ENCODE data around the gene SUV39H1. TPM values are rescaled to one million over a fixed set of nuclear protein-coding genes. Genes with fewer than 3 reads are reported as not detected.

The SUV39H1 gene
- total RNA-seq, 1 donor from 2014 or later = 0.21 TPM

DNA sequence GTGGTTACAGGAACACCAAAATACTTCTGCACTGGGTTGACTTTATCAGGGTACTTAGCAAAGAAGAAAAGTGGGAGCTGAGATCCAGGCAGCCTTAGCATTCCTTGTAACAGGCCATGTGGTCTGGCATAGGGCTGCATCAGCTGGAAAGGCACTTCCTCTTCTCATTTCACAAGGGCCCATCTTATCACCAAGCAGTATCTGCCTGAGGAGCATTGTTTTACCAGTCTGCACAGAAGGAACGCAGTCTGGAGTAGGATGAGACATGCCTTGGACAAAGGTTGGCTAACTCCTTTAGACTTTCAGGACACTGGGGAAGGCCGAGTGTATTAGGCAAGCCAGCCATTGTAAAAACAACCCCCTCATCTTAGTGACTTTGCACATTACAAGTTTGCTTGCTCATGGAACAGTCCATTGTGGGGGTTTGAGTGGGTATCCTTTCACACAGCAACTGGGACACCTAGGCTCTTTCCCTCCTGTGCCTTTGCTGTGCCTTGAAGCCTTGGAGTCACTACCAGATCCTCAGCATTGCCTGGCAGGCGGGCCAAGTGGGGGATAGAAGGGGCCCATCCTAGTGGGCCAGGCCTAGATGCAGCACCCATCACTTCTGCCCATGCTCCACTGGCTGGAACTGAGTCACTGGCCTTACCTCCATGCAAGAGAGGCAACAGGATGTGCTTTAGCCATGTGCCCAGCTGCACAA is 4.6 kb downstream of the SUV39H1 start:
- Histone ChIP-seq H3K4me3 (no peak overlapping the region), H3K36me3 (peaks cover 3 to 8% of the 10 kb centered on the region in 2 donors), H3K4me1 (no peaks in the 10 kb centered on the region), H3K9me3 (no peaks in the 10 kb centered on the region), H3K27me3 (no peaks in the 10 kb centered on the region), H3K27ac (no peak overlapping the region)
- intact Hi-C loops (cut with DNase I) = no loop called here
- no peak for DNase-seq (ENCODE audit: low spot score in 2 of 2)
- TF ChIP-seq, protein P1, sequence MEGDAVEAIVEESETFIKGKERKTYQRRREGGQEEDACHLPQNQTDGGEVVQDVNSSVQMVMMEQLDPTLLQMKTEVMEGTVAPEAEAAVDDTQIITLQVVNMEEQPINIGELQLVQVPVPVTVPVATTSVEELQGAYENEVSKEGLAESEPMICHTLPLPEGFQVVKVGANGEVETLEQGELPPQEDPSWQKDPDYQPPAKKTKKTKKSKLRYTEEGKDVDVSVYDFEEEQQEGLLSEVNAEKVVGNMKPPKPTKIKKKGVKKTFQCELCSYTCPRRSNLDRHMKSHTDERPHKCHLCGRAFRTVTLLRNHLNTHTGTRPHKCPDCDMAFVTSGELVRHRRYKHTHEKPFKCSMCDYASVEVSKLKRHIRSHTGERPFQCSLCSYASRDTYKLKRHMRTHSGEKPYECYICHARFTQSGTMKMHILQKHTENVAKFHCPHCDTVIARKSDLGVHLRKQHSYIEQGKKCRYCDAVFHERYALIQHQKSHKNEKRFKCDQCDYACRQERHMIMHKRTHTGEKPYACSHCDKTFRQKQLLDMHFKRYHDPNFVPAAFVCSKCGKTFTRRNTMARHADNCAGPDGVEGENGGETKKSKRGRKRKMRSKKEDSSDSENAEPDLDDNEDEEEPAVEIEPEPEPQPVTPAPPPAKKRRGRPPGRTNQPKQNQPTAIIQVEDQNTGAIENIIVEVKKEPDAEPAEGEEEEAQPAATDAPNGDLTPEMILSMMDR (IDR thresholded peaks at IDR 0.05) = no peak

DNA sequence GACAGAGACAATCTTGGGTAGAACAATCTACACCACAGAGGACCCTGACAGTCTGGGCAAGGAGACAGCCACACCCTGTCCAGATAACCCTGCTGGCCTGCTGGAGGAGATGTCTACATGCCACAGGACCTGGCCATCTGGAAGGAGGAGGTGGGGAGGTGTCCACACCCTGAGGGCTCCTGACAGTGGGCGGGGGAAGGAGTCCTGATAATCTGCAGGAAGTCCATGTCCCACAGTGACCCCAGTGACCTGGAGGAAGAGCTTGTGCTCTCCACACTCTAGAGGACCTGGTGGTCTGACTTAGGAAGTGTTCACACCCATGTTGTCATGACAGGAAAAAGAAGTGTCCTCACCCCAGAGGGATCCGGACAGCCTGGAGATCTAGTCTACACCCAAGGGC is 5.5 kb downstream of the SUV39H1 start:
- TF ChIP-seq, protein P1 (IDR thresholded peaks at IDR 0.05) = no peak
- H3K36me3 ChIP-seq = peaks cover 3 to 8% of the 10 kb centered on the region in 2 donors

DNA sequence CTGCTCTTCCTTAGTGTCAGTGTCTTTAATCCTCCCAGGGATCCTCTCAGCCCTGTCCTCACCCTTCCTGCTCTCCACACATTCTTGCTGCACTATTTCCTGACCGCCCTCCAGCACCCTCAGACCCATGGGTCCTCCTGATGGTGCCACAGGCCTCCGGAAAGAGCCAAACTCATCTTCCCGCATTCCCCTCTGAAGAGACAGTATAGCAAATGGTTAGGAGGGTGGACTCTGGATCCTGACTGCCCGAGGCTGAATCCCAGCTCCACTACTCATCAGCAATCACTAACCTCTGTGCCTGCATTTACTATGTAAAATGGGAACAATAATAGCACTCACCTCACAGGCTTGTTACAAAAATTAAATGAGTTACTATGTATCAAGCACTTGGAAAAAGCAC is 6.2 kb downstream of the SUV39H1 start:
- Histone ChIP-seq H3K27me3 (no peaks in the 10 kb centered on the region), H3K36me3 (peaks cover 3 to 8% of the 10 kb centered on the region in 2 donors), H3K9me3 (no peaks in the 10 kb centered on the region), H3K27ac (no peak overlapping the region), H3K4me1 (no peaks in the 10 kb centered on the region), H3K4me3 (no peak overlapping the region)
- TF ChIP-seq, protein P1 (IDR thresholded peaks at IDR 0.05) = no peak
- intact Hi-C loops (cut with DNase I) = no loop called here
- no peak for DNase-seq (ENCODE audit: low spot score in 2 of 2)

More for the DNA sequence above, 5.5 kb downstream of the SUV39H1 start:
- H3K4me1 ChIP-seq = no peaks in the 10 kb centered on the region
- H3K4me3 ChIP-seq = no peak overlapping the region
- DNase-seq (ENCODE audit: low spot score in 2 of 2) = no peak
- no peak overlapping the region for H3K27ac ChIP-seq
- H3K27me3 ChIP-seq = no peaks in the 10 kb centered on the region
- no peaks in the 10 kb centered on the region for H3K9me3 ChIP-seq
- intact Hi-C loops (cut with DNase I) = no loop called here

DNA sequence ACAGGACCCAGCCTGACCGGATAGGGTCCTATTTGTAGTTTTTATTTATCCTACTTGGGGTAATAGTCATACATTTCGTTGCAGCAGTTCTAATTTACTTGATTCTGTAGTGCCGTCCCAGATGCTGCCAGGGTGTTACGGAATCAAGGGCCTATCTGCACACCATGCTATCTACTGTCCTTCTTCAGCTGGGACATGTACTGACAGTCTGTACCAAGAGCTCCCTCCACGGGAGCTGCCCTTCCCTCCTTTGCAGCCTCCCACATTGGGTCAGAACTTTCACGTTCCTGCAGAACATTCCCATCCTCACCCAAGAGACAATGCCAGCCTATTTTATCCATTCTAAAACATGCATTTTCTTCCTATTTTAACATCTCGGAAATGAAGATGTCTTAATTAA is 6.7 kb downstream of the SUV39H1 start:
- no peak overlapping the region for H3K27ac ChIP-seq
- TF ChIP-seq, protein P1 (IDR thresholded peaks at IDR 0.05) = no peak
- no peaks in the 10 kb centered on the region for H3K9me3 ChIP-seq
- intact Hi-C loops (cut with DNase I) = no loop called here
- H3K4me3 ChIP-seq = no peak overlapping the region
- H3K36me3 ChIP-seq = peaks cover 3 to 8% of the 10 kb centered on the region in 2 donors
- H3K4me1 ChIP-seq = no peaks in the 10 kb centered on the region
- no peaks in the 10 kb centered on the region for H3K27me3 ChIP-seq
- DNase-seq (ENCODE audit: low spot score in 2 of 2) = no peak

DNA sequence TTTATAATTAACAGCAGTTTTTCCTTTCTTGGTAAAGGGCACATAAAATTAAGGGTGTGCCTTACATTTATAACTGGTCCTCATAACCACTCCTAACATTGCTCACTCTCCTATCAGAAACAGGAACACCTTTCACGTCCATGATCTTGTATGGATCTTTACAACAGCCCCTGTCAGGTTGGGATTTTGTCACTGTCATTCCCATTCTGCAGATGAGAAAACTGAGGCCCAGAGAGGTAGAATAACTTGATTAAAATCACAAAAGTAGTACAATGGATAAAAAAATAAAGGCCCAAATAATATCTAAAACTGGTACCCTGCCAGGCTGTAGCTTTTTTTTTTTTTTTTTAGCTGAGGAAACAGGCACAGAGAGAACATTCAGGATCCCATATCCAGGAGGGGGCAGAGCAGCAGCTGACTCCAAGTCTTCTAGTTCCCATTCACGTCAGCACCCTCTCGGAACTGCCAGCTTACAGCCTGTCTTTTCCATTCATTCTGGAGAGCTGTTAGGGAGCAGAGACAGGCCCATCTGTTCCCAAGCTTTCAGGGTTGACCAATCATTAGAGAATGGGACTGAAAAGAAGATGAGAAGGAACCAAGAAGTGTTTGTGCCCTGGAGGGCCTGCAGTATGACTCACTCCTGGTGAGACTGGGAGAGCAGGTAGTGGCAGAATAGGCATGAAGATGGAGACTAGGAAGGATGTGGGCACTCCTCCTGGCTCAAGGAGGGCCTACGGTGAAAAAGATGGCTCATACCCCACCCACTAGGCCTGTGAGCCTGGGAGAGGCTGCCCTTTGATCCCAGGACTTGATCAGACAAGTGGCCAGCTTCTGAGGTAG is 7.3 kb downstream of the SUV39H1 start:
- Histone ChIP-seq H3K4me3 (no peak overlapping the region), H3K4me1 (no peaks in the 10 kb centered on the region), H3K36me3 (peaks cover 3 to 8% of the 10 kb centered on the region in 2 donors), H3K9me3 (no peaks in the 10 kb centered on the region), H3K27ac (no peak overlapping the region), H3K27me3 (no peaks in the 10 kb centered on the region)
- DNase-seq (ENCODE audit: low spot score in 2 of 2) = no peak
- TF ChIP-seq, protein P1 (IDR thresholded peaks at IDR 0.05) = no peak
- intact Hi-C loops (cut with DNase I) = no loop called here

All from ascending aorta (tissue), 2 donors.